ENCODE results near the gene ARMC12. TPM values are rescaled to one million over a fixed set of nuclear protein-coding genes. Genes with fewer than 3 reads are reported as not detected.

The ARMC12 gene
- total RNA-seq, 1 donor from 2014 or later, result 0.69 TPM

DNA sequence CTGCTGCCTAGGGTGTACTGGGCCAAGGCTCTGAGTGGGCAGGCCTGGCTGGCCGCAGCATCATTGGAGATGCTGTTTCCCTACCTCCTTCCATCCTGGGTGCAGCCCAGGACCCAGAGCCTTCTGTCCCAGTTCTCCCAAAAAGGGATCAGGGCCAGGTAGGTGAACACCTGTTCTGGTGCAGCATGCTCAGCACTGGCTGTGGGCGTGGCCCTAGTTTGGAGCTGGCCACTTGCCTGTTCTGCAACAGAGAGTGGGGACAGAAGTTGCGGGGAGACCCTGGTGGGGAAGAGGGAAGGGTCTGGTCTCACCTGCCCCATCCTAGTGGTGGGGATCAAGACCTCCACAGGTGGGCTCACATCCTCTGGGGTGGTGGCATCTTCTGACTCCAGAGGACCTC lies 1.4 kb upstream of the ARMC12 start:
- H3K9me3 Mint-ChIP-seq (ENCODE audit: unreplicated experiment), result no peaks in the 10 kb centered on the region
- H3K4me1 Mint-ChIP-seq (ENCODE audit: unreplicated experiment), result peaks cover 17% of the 10 kb centered on the region
- peaks cover 6% of the 10 kb centered on the region for H3K27me3 Mint-ChIP-seq (ENCODE audit: unreplicated experiment)
- no peak overlapping the region for H3K27ac Mint-ChIP-seq (ENCODE audit: unreplicated experiment)
- DNase-seq (ENCODE audit: low spot score), result no peak
- TF ChIP-seq, protein P1, sequence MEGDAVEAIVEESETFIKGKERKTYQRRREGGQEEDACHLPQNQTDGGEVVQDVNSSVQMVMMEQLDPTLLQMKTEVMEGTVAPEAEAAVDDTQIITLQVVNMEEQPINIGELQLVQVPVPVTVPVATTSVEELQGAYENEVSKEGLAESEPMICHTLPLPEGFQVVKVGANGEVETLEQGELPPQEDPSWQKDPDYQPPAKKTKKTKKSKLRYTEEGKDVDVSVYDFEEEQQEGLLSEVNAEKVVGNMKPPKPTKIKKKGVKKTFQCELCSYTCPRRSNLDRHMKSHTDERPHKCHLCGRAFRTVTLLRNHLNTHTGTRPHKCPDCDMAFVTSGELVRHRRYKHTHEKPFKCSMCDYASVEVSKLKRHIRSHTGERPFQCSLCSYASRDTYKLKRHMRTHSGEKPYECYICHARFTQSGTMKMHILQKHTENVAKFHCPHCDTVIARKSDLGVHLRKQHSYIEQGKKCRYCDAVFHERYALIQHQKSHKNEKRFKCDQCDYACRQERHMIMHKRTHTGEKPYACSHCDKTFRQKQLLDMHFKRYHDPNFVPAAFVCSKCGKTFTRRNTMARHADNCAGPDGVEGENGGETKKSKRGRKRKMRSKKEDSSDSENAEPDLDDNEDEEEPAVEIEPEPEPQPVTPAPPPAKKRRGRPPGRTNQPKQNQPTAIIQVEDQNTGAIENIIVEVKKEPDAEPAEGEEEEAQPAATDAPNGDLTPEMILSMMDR (IDR thresholded peaks at IDR 0.05; ENCODE audit: unreplicated experiment), result no peak
- no peaks in the 10 kb centered on the region for H3K36me3 Mint-ChIP-seq (ENCODE audit: low read depth, unreplicated experiment)
- no peak overlapping the region for H3K4me3 Mint-ChIP-seq (ENCODE audit: unreplicated experiment)

DNA sequence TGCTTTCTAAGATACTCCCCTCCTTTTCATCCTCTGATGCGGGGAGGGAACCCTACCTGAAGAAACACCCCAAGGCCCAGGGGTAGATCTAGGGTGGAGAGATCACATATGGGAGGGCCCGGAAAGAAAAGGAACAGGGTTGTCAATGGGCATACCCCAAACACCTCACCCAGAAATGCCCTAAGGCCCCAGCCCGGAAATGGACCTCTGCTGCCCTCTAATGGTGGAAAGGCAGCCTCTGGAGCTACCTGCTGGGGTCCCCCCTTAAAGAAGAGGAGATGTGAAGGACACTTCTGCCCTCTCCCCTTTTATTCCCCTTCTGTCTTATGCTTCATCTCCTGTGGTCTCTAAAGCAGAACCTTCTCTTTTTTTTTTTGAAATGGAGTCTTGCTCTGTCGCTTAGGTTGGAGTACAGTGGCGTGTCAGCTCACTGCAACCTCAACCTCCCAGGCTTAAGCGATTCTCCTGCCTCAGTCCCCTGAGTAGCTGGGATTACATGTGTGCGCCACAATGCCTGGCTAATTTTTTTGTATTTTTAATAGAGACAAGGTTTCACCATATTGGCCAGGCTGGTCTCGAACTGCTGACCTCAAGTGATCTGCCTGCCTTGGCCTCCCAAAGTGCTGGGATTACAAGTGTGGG lies 458 bp upstream of the ARMC12 start:
- Mint-ChIP-seq H3K27me3 (ENCODE audit: unreplicated experiment) (peaks cover 6% of the 10 kb centered on the region), H3K4me1 (ENCODE audit: unreplicated experiment) (peaks cover 21% of the 10 kb centered on the region), H3K4me3 (ENCODE audit: unreplicated experiment) (no peak overlapping the region), H3K36me3 (ENCODE audit: low read depth, unreplicated experiment) (no peaks in the 10 kb centered on the region), H3K9me3 (ENCODE audit: unreplicated experiment) (no peaks in the 10 kb centered on the region), H3K27ac (ENCODE audit: unreplicated experiment) (no peak overlapping the region)
- TF ChIP-seq, protein P1 (IDR thresholded peaks at IDR 0.05; ENCODE audit: unreplicated experiment), result peak; percentile 62
- DNase-seq (ENCODE audit: low spot score), result peak; percentile 78

DNA sequence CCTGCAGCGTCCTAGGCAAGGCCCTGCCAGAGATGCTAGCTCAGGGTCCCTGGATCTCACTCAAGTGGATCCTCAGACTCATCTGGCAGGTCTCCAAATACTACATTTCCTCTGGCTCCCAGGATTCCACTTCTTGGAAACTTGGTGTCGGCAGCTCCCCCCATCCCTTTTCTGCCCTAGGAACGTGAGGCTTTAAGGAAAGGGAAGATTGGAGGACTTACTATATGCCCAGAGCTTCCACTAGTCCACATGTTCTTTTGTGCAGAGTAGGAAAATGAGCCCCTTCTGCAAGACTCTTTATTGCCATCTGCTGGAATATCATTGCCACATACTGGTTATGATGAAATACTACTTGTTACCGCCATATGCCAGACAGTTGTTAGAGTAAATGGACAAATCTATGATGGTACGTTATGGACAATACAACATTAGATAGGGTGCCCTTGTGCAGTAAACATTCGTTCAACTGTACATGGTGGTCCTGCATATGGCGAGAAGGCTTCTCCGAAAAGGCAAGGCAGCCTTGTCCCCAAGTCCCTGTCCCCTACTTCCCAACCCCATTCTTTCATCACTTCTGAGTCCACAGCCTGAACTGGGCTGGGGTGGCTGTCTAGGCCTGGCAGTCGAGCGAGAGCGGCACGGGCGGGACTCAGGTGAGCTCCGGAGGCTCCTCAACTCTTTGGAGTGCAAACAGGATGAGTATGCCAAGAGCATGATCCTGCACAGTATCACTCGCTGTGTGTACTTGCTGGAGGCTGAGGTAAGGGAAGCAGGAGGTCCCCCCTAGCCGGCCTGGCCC lies 780 bp downstream of the ARMC12 start:
- TF ChIP-seq, protein P1 (IDR thresholded peaks at IDR 0.05; ENCODE audit: unreplicated experiment), result peak; percentile 61
- H3K4me3 Mint-ChIP-seq (ENCODE audit: unreplicated experiment), result peak overlapping the region; percentile 45

DNA sequence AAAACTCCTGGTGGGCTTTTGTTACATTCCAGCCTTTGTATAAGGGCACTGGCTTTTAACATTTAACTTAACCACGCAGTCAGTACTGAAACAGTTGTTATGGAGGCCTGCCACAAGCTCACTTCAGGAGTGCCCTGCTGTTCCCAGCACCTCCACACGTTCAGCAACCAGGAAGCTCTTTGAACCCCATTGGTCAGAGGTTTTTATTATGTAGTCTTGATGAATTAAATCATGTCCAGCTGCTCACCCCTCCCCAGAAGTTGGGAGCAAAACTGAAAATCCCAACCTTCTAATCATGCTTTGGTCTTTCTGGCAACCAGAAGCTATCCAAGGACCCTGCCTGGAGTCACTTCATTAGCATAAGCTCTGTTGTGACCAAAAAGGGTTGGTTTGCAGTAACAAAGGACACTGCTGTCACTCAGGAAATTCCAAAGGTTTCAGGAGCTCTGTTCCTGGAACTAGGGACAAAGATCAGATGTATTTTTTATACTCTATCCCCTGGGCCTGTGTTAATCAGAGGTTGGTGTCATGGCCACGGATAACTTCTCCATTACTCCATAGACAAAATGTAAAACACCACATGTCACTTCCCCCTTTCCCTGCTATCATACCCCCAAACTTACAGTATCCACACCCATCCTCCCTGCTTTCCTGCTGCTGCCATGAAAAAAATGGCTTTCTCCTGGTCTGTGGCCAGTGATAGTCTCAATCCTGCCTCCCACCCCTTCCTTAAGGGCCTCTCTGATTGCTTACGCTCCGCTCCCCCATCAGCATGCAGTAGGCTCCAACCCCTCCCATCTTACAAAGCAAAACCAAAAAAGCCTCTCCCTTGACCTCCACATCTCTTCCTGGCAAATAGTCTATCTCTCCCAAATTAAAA lies 3.1 kb downstream of the ARMC12 start:
- H3K4me3 Mint-ChIP-seq (ENCODE audit: unreplicated experiment), result no peak overlapping the region
- TF ChIP-seq, protein P1 (IDR thresholded peaks at IDR 0.05; ENCODE audit: unreplicated experiment), result no peak
- peak overlapping the region; percentile 82 for H3K27ac Mint-ChIP-seq (ENCODE audit: unreplicated experiment)
- no peaks in the 10 kb centered on the region for H3K36me3 Mint-ChIP-seq (ENCODE audit: low read depth, unreplicated experiment)
- H3K4me1 Mint-ChIP-seq (ENCODE audit: unreplicated experiment), result peaks cover 14% of the 10 kb centered on the region
- no peak for DNase-seq (ENCODE audit: low spot score)
- H3K27me3 Mint-ChIP-seq (ENCODE audit: unreplicated experiment), result peaks cover 2% of the 10 kb centered on the region
- no peaks in the 10 kb centered on the region for H3K9me3 Mint-ChIP-seq (ENCODE audit: unreplicated experiment)

More for the DNA sequence above, 780 bp downstream of the ARMC12 start:
- Mint-ChIP-seq H3K9me3 (ENCODE audit: unreplicated experiment) (no peaks in the 10 kb centered on the region), H3K27ac (ENCODE audit: unreplicated experiment) (no peak overlapping the region), H3K4me1 (ENCODE audit: unreplicated experiment) (peaks cover 21% of the 10 kb centered on the region), H3K27me3 (ENCODE audit: unreplicated experiment) (peaks cover 6% of the 10 kb centered on the region), H3K36me3 (ENCODE audit: low read depth, unreplicated experiment) (no peaks in the 10 kb centered on the region)
- DNase-seq (ENCODE audit: low spot score), result no peak
